Measurements from ENCODE around the gene AVEN. TPM values are rescaled to one million over a fixed set of nuclear protein-coding genes. Genes with fewer than 3 reads are reported as not detected.

Gene AVEN
- polyA plus RNA-seq, 3 donors: 2.3 to 4.8 (median 3.4) TPM

DNA sequence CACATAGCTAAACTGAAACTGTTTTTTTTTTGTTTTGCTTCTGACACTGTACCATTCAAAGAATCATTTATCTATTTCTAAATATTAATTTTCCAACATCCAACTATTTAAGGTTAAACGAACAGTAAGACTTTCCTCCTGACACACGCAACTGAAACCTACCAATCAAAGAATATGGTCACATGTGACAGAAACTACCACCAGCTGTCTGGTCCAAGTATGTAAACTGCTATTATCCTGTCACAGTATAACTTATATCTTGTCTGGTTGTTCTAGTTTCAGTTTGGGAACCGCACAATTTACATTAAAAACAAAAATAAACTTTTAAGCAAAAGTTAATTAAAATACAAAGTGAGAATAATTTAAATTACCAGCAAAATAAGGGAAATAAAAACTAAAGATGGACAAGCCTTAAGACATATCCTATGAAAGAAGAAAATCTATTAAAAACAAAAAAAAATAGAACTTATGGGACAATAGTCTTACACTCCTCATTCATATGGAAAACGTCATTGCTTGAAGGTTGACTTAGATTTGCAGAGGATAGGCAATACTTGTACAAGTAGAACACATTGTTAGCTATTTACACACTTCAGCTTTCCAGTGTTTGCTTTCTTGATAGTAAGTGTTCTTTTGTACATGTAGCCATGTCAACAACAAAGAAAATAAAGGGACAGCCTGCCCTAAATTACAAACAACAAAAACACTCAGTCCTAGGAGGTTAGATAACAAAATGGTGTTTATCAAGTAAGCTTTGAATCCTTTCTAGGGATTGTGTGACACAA, 97.5 kb downstream of the AVEN start:
- no peak overlapping the region for H3K9ac ChIP-seq (ENCODE audit: insufficient read depth, low read length, poor library complexity, severe bottlenecking)
- H3K36me3 ChIP-seq (replicated peaks in 1 of 2; ENCODE audit: control insufficient read depth in 1 of 2, insufficient read depth in 2 of 2, low read length in 2 of 2): no peaks in the 10 kb centered on the region
- WGBS (ENCODE audit: insufficient coverage): no CpG with 5 or more reads among the region's 4 CpGs
- Mint-ChIP-seq H3K27ac (no peak overlapping the region), H3K36me3 (no peaks in the 10 kb centered on the region), H3K4me3 (no peak overlapping the region), H3K9me3 (peaks cover 0 to 8% (median 4%) of the 10 kb centered on the region in 7 donors), H3K27me3 (ENCODE audit: low read depth in 3 of 3) (no peaks in the 10 kb centered on the region), H3K4me1 (no peaks in the 10 kb centered on the region)
- H2AFZ ChIP-seq (ENCODE audit: insufficient read depth, low read depth, low read length, poor library complexity, severe bottlenecking): no peak overlapping the region
- no peaks in the 10 kb centered on the region for H3K4me1 ChIP-seq (ENCODE audit: control insufficient read depth in 1 of 2, insufficient read depth in 2 of 2, low read length in 2 of 2)
- no peak overlapping the region for H3K4me3 ChIP-seq (replicated peaks in 1 of 3; ENCODE audit: low read depth in 2 of 3, low read length in 3 of 3)
- DNase-seq: no peak
- H3K79me2 ChIP-seq (ENCODE audit: insufficient read depth, low read length): no peaks in the 10 kb centered on the region
- no peaks in the 10 kb centered on the region for H3K27me3 ChIP-seq (ENCODE audit: control insufficient read depth in 2 of 2, insufficient read depth in 2 of 2, low read length in 2 of 2)
- H3K4me2 ChIP-seq (replicated peaks; ENCODE audit: extremely low read depth, low read length, poor library complexity, severe bottlenecking): no peak overlapping the region
- TF ChIP-seq, protein P1, sequence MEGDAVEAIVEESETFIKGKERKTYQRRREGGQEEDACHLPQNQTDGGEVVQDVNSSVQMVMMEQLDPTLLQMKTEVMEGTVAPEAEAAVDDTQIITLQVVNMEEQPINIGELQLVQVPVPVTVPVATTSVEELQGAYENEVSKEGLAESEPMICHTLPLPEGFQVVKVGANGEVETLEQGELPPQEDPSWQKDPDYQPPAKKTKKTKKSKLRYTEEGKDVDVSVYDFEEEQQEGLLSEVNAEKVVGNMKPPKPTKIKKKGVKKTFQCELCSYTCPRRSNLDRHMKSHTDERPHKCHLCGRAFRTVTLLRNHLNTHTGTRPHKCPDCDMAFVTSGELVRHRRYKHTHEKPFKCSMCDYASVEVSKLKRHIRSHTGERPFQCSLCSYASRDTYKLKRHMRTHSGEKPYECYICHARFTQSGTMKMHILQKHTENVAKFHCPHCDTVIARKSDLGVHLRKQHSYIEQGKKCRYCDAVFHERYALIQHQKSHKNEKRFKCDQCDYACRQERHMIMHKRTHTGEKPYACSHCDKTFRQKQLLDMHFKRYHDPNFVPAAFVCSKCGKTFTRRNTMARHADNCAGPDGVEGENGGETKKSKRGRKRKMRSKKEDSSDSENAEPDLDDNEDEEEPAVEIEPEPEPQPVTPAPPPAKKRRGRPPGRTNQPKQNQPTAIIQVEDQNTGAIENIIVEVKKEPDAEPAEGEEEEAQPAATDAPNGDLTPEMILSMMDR (IDR thresholded peaks at IDR 0.05): no peak
- no peaks in the 10 kb centered on the region for H4K20me1 ChIP-seq (ENCODE audit: insufficient read depth, low read length)
- H3K9me3 ChIP-seq (replicated peaks in 1 of 2; ENCODE audit: control insufficient read depth in 1 of 2, insufficient read depth in 1 of 2, low read length in 2 of 2): peaks cover 0 to 4% of the 10 kb centered on the region in 2 donors
- intact Hi-C loops (cut with micrococcal nuclease): no loop called here
- no peak overlapping the region for H3K27ac ChIP-seq (ENCODE audit: low read depth in 1 of 2, low read length in 2 of 2)

DNA sequence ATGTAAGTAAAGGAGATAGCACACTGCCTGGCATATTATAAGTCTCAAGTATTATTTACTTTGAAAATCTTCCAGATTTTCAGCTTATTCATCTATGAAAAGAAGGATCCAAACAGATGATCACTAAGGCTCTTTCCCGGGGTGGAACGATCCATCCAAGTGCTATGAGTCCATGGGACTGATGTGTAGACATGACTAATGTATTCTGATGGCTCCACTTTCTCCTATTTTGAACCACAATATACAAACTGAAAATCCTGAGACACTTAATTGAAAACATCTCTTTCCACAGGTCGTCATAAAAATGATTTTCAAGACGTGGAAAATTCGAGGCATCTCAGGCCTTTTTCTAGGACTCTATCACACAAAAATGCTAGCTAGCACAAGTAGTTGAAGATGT, 104.1 kb downstream of the AVEN start:
- Histone ChIP-seq H3K36me3 (replicated peaks in 1 of 2; ENCODE audit: control insufficient read depth in 1 of 2, insufficient read depth in 2 of 2, low read length in 2 of 2) (no peaks in the 10 kb centered on the region), H3K9ac (ENCODE audit: insufficient read depth, low read length, poor library complexity, severe bottlenecking) (no peak overlapping the region), H3K4me3 (replicated peaks in 1 of 3; ENCODE audit: low read depth in 2 of 3, low read length in 3 of 3) (no peak overlapping the region), H2AFZ (ENCODE audit: insufficient read depth, low read depth, low read length, poor library complexity, severe bottlenecking) (no peak overlapping the region), H3K79me2 (ENCODE audit: insufficient read depth, low read length) (no peaks in the 10 kb centered on the region), H3K4me1 (ENCODE audit: control insufficient read depth in 1 of 2, insufficient read depth in 2 of 2, low read length in 2 of 2) (no peaks in the 10 kb centered on the region), H3K9me3 (replicated peaks in 1 of 2; ENCODE audit: control insufficient read depth in 1 of 2, insufficient read depth in 1 of 2, low read length in 2 of 2) (no peaks in the 10 kb centered on the region), H3K27me3 (ENCODE audit: control insufficient read depth in 2 of 2, insufficient read depth in 2 of 2, low read length in 2 of 2) (no peaks in the 10 kb centered on the region), H3K27ac (ENCODE audit: low read depth in 1 of 2, low read length in 2 of 2) (no peak overlapping the region), H4K20me1 (ENCODE audit: insufficient read depth, low read length) (no peaks in the 10 kb centered on the region), H3K4me2 (replicated peaks; ENCODE audit: extremely low read depth, low read length, poor library complexity, severe bottlenecking) (no peak overlapping the region)
- Mint-ChIP-seq H3K27me3 (ENCODE audit: low read depth in 3 of 3) (no peaks in the 10 kb centered on the region), H3K4me3 (no peak overlapping the region), H3K36me3 (no peaks in the 10 kb centered on the region), H3K4me1 (no peaks in the 10 kb centered on the region), H3K9me3 (peaks cover 0 to 6% (median 3%) of the 10 kb centered on the region in 7 donors), H3K27ac (no peak overlapping the region)
- no CpG with 5 or more reads among the region's 5 CpGs for WGBS (ENCODE audit: insufficient coverage)
- TF ChIP-seq, protein P1 (IDR thresholded peaks at IDR 0.05): no peak
- intact Hi-C loops (cut with micrococcal nuclease): no loop called here
- no peak for DNase-seq
